Prostate gland (tissue), 2 donors: Measurements from ENCODE around the gene FBXL16.

Experiments used
- CTCF ChIP-seq, 4 experiments: fragments of 200-600 bp in 2 of 4; fragments of 450-650 bp in 2 of 4; sonication (generic) in 2 of 4; IDR thresholded peaks; 1 replicate in 3 of 4; 2 replicates in 1 of 4; pipeline ENCODE4 v1.5.1; 2016 to 2019; ENCODE audit warnings: antibody characterized with exemption in 4 of 4, mild to moderate bottlenecking in 2 of 4, moderate library complexity in 2 of 4
- POLR2A ChIP-seq: fragments of 450-650 bp; IDR thresholded peaks from one replicate; pipeline ENCODE4 v1.6.1; 2016; ENCODE audit warnings: antibody characterized with exemption, mild to moderate bottlenecking
- POLR2AphosphoS5 ChIP-seq: sonication (generic); formaldehyde crosslinking; IDR thresholded peaks from one replicate; pipeline ENCODE4 v1.6.1; 2017; ENCODE audit warnings: antibody characterized with exemption

GRCh38 chr16:646679-647172 lies 58.9 kb downstream of the FBXL16 start:
- TF ChIP-seq POLR2AphosphoS5 = no peak
- TF ChIP-seq POLR2A = no peak
- no peak for TF ChIP-seq CTCF (IDR thresholded peaks at IDR 0.05)
